ENCODE data around the gene RNF212. TPM values are rescaled to one million over a fixed set of nuclear protein-coding genes. Genes with fewer than 3 reads are reported as not detected.

The RNF212 gene
- total and polyA plus RNA-seq, 12 donors, result 0.21 to 2.1 (median 0.31) TPM; not detected in 4

- DNase-seq, result no peak
- TF ChIP-seq, protein P1, sequence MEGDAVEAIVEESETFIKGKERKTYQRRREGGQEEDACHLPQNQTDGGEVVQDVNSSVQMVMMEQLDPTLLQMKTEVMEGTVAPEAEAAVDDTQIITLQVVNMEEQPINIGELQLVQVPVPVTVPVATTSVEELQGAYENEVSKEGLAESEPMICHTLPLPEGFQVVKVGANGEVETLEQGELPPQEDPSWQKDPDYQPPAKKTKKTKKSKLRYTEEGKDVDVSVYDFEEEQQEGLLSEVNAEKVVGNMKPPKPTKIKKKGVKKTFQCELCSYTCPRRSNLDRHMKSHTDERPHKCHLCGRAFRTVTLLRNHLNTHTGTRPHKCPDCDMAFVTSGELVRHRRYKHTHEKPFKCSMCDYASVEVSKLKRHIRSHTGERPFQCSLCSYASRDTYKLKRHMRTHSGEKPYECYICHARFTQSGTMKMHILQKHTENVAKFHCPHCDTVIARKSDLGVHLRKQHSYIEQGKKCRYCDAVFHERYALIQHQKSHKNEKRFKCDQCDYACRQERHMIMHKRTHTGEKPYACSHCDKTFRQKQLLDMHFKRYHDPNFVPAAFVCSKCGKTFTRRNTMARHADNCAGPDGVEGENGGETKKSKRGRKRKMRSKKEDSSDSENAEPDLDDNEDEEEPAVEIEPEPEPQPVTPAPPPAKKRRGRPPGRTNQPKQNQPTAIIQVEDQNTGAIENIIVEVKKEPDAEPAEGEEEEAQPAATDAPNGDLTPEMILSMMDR (IDR thresholded peaks at IDR 0.05), result no peak
- no peak for ATAC-seq
- Histone ChIP-seq H3K9me3 (no peaks in the 10 kb centered on the region), H3K27ac (no peak overlapping the region), H3K4me1 (peaks cover 0 to 21% (median 0%) of the 10 kb centered on the region in 9 donors), H3K36me3 (peaks cover 0 to 7% (median 0%) of the 10 kb centered on the region in 9 donors), H3K27me3 (peaks cover 0 to 44% (median 41%) of the 10 kb centered on the region in 7 donors), H3K4me3 (no peak overlapping the region)
- WGBS, 2 donors, result 68% methylated on average over 12 of the region's 12 CpGs
- intact Hi-C loops (cut with DNase I), result no loop called here
These were observed 83.3 kb downstream of the RNF212 start for GRCh38 chr4:1030031-1030430.

- H3K9me3 ChIP-seq, result no peaks in the 10 kb centered on the region
- 54 to 65% methylated on average over 16 to 17 of the region's 17 CpGs for WGBS, 2 donors
- H3K4me3 ChIP-seq, result no peak overlapping the region
- peaks cover 0 to 18% (median 0%) of the 10 kb centered on the region in 9 donors for H3K4me1 ChIP-seq
- no peak overlapping the region for H3K27ac ChIP-seq
- TF ChIP-seq, protein P1 (IDR thresholded peaks at IDR 0.05), result no peak
- ATAC-seq (no peak), DNase-seq (no peak)
- intact Hi-C loops (cut with DNase I), result no loop called here
- peaks cover 0 to 44% (median 38%) of the 10 kb centered on the region in 7 donors for H3K27me3 ChIP-seq
- peaks cover 0 to 11% (median 0%) of the 10 kb centered on the region in 9 donors for H3K36me3 ChIP-seq
These were observed 83.8 kb downstream of the RNF212 start for GRCh38 chr4:1029529-1029928.

- TF ChIP-seq, protein P1 (IDR thresholded peaks at IDR 0.05), result no peak
- Histone ChIP-seq H3K36me3 (peaks cover 0 to 15% (median 0%) of the 10 kb centered on the region in 9 donors), H3K27me3 (peaks cover 0 to 40% (median 32%) of the 10 kb centered on the region in 7 donors), H3K4me3 (no peak overlapping the region), H3K4me1 (peaks cover 0 to 12% (median 0%) of the 10 kb centered on the region in 9 donors), H3K27ac (no peak overlapping the region), H3K9me3 (no peaks in the 10 kb centered on the region)
- DNase-seq (no peak), ATAC-seq (no peak)
- intact Hi-C loops (cut with DNase I), result no loop called here
- WGBS, 2 donors, result 82 to 85% methylated on average over 36 of the region's 36 CpGs
These were observed 84.7 kb downstream of the RNF212 start for GRCh38 chr4:1028574-1029220.

DNA sequence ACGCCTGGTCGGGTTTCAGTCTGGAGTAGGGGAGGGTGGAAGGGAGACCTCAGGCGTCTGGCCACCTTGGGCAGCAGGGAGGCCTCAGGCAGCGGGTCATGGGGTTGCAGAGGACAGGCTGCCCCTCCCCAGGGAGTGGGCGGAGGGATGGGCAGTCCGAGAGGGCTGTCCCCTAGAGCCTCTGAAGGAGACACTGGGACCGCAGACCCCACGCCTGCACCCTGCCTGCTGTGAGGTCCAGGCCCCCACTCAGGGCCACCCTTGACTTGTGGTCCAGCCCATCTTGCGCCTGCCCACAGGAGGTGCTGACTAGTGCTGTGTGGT is 85.5 kb downstream of the RNF212 start:
- Histone ChIP-seq H3K27ac (no peak overlapping the region), H3K36me3 (peaks cover 0 to 15% (median 0%) of the 10 kb centered on the region in 9 donors), H3K4me1 (peaks cover 0 to 8% (median 0%) of the 10 kb centered on the region in 9 donors), H3K4me3 (no peak overlapping the region), H3K9me3 (no peaks in the 10 kb centered on the region), H3K27me3 (peaks cover 0 to 32% (median 24%) of the 10 kb centered on the region in 7 donors)
- TF ChIP-seq, protein P1 (IDR thresholded peaks at IDR 0.05), result no peak
- ATAC-seq (no peak), DNase-seq (no peak)
- WGBS, 2 donors, result 64 to 69% methylated on average over 9 of the region's 9 CpGs
- intact Hi-C loops (cut with DNase I), result no loop called here
